ENCODE data around the gene RPS6KA5.

- TF ChIP-seq, protein P1, sequence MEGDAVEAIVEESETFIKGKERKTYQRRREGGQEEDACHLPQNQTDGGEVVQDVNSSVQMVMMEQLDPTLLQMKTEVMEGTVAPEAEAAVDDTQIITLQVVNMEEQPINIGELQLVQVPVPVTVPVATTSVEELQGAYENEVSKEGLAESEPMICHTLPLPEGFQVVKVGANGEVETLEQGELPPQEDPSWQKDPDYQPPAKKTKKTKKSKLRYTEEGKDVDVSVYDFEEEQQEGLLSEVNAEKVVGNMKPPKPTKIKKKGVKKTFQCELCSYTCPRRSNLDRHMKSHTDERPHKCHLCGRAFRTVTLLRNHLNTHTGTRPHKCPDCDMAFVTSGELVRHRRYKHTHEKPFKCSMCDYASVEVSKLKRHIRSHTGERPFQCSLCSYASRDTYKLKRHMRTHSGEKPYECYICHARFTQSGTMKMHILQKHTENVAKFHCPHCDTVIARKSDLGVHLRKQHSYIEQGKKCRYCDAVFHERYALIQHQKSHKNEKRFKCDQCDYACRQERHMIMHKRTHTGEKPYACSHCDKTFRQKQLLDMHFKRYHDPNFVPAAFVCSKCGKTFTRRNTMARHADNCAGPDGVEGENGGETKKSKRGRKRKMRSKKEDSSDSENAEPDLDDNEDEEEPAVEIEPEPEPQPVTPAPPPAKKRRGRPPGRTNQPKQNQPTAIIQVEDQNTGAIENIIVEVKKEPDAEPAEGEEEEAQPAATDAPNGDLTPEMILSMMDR (IDR thresholded peaks at IDR 0.05) = no peak
- no peak for TF ChIP-seq POLR2A (IDR thresholded peaks at IDR 0.05)
These were observed 253.4 kb downstream of the RPS6KA5 start for GRCh38 chr14:90807060-90807459.

Measured in uterus (tissue), 2 donors.